Measurements from ENCODE around the gene KCNMB2. TPM values are rescaled to one million over a fixed set of nuclear protein-coding genes. Genes with fewer than 3 reads are reported as not detected.
"Not testable (repeated sequence)": the region's sequence is repeated elsewhere in the genome, so short reads cannot be mapped to it uniquely, and the experiment has no call there.

Gene KCNMB2
- total RNA-seq, 1 donor from 2014 or later: not detected

GRCh38 chr3:178690571-178690970, 154.3 kb downstream of the KCNMB2 start:
- intact Hi-C loops (cut with micrococcal nuclease): no loop called here

GRCh38 chr3:178699364-178699763, 163.1 kb downstream of the KCNMB2 start:
- intact Hi-C loops (cut with micrococcal nuclease): no loop called here

DNA sequence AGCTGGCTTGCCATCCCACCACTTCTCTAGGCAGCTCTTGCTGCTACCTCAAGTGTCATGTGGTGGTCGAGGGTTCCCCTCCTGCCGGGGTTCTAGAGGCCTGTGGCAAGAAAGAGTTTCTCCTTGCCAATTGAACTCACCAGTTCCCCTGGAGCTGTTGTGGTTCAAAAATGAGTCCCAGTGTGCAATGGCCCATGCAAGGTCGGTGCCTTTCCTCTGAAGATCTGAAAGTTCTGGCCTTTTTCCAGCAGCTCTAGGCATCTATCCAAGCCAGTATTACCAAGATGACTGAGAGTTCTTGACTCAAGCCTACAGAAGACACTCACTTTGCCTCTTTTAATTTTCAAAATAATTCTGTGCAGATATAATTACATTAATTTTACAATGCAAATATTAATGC, 163.6 kb downstream of the KCNMB2 start:
- intact Hi-C loops (cut with micrococcal nuclease): no loop called here

GRCh38 chr3:178703268-178703975, 167.2 kb downstream of the KCNMB2 start:
- intact Hi-C loops (cut with micrococcal nuclease): no loop called here

GRCh38 chr3:178705925-178706324, 169.7 kb downstream of the KCNMB2 start:
- intact Hi-C loops (cut with micrococcal nuclease): no loop called here

GRCh38 chr3:178706411-178706810, 170.2 kb downstream of the KCNMB2 start:
- intact Hi-C loops (cut with micrococcal nuclease): no loop called here

GRCh38 chr3:178707311-178708031, 171.2 kb downstream of the KCNMB2 start:
- intact Hi-C loops (cut with micrococcal nuclease): no loop called here

DNA sequence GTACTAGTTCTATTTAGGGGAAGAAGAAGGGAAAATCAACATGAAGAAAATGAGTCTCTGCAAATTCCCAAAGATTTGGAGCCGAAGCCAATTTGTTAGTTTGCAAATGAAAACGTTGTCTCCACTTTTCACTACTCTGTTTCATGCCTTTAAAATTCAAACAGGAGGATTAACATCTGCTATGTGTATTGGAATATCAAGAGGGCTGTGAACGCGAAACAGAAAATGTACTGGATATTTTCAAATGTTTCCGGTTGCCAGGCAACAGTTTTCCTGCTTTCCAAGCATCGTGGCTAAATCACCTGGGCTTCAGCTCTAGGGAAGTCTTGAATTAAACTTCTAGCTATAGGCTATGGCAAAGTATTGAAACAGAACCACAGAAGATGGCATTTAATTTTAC, 172.8 kb downstream of the KCNMB2 start:
- intact Hi-C loops (cut with micrococcal nuclease): no loop called here

GRCh38 chr3:178711753-178712152, 175.5 kb downstream of the KCNMB2 start:
- intact Hi-C loops (cut with micrococcal nuclease): no loop called here

DNA sequence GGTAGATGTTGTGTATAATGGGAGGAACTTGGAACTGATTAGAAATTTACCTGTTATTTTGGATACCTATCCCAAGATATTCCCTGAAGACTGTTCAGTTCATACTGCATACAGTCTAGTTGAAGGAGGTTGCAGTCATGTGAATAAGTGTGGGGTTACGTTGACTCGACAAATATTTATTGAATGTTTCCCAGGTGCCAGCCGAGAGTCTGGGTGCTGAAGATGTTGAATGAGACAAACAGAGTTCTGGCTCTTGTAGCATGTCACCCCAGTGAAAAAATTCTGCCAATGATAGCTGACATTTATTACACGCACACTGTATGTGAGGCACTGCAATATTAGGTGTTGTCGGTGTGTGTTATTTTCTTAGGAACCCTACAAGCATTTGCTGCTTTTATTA, 176.0 kb downstream of the KCNMB2 start:
- intact Hi-C loops (cut with micrococcal nuclease): no loop called here

DNA sequence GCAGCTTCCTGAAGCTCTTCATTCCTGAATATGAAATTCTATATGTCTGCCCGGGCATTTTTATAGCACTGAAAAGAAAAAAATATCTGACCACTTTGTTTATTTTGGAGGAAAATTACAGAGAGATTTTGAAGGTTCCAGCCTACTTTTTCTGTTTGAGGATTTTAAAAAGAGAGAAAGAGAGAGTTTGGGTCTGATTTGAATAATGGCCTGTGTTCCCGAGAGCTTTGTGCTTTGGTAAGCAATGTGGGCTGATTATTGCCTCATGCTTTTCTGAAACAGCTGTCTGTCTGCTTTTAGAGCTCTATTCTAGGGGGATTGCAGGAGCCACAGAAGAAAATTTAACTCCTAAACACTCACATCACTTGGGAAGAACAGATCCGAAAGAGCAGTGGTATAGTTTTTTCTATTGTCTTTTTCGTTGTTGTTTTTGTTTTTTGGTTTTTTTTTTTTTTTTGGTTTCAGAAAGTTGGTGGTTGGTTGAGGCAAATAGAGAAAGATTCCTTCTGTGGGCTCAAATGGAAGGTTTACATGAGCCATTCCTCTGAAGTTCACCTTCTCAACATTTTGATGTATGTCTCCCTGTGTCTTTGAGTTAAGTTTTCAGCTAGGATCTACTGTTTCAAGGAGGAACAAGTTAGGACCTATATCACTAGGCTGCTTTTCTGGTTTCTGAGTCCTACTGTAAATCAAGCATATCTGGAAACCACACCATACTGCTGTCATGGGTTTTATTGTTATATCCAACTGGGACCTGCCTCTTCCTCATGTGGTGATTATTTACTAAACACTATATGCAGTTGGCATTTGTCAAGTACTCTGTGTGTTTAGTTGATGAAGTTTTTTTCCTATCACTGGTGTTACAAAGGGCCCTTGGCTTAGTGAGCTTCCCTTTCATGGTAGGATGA, 178.9 kb downstream of the KCNMB2 start:
- intact Hi-C loops (cut with micrococcal nuclease): no loop called here

DNA sequence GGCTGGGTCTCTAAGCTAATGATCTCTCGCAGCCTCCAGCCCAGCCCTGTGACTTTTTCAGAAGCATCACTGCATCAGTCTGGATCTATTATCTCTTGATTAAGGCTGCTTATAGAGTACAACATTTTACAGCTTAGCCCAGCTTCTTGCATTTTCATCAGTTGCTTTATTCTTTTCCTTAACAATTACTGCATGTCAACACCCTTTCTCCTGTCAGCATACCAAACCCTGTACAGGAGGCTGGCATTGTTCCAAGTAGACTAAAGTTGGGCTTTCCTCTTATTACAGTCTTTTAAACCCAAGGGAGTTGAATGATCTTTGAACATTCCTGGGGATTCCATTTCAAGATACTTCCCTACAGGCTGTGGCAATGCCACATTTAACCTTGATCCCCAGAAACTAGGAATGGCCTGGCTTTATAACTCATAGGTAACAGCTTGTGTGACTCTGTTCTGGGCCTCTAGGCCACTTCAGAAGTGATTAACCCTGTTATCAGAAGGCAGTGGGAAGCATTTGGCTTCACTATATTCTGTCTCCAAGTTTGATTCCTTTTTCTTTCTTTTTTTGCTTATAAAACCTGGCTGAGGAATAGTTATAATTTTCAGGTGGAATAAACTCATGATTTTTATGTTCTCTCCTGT, 182.9 kb downstream of the KCNMB2 start:
- intact Hi-C loops (cut with micrococcal nuclease): no loop called here

DNA sequence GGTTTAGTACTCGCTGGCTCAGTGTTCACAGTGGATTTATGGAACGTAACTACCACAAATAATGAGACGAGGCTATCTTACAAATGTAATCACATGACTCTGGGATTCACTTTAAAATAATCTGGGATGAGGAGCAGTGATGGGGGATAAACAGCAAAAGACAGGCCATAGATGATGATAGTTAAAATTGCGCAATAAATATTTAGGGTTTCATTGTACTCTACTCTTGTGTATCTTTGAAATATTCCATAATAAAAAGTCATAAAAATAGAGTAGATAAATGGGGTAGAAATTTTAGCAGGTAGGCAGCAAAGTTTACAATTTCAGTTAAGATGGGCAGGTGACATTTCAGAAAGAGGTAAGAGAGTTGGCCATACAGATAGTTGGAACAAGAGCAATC, 196.6 kb downstream of the KCNMB2 start:
- intact Hi-C loops (cut with micrococcal nuclease): no loop called here

DNA sequence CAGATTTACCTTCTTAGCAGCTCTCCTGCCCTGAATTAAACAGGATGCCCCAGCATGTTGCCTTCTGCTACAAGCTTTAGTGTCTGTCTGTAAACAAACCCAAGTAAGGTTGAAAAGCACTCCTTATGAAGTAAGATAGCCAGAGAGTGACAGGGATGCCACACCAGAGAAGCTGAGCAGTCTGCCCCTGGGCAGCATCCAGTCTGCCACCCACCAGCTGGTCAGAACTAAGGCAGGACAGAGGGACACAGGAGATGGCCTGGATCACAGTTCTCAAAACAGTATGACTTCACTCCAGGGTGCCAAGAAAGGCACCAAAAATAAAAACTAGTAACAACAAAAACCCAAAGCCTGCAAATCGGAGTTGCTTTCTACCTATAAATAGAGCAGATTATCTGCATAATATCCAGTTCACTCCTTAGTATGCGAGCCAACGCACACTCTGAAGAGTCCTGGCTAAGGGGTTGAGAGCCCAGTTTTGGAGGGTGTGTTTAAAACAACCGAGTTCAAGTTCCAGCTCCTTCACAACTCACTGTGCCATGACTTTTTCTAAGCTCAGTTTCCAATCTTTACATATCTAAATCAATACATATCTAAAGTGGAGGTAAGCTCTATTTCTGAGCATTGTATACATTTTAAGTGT, 198.9 kb downstream of the KCNMB2 start:
- intact Hi-C loops (cut with micrococcal nuclease): no loop called here

GRCh38 chr3:178736300-178736699, 200.1 kb downstream of the KCNMB2 start:
- intact Hi-C loops (cut with micrococcal nuclease): no loop called here

DNA sequence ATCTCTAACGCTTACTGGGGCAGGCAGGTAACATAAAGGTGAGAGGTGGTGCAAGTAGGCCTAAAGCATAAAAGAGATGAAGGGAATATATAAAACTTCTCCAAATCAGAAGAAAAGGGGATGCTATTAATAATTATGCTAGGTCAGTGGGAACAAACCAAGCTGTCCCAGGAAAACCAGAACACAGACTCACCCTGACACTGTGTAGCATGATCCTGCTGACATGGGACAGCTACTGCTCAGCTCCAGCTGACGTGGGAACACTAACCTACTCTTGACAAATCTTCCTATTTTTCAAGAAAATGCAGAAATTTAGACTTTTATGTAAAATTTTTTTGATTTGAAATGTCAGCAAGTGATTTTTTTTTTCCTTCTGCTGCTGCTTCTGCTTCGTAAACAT, 203.5 kb downstream of the KCNMB2 start:
- intact Hi-C loops (cut with micrococcal nuclease): no loop called here

- intact Hi-C loops (cut with micrococcal nuclease): no loop called here
These were observed 204.8 kb downstream of the KCNMB2 start for GRCh38 chr3:178741020-178741419.

DNA sequence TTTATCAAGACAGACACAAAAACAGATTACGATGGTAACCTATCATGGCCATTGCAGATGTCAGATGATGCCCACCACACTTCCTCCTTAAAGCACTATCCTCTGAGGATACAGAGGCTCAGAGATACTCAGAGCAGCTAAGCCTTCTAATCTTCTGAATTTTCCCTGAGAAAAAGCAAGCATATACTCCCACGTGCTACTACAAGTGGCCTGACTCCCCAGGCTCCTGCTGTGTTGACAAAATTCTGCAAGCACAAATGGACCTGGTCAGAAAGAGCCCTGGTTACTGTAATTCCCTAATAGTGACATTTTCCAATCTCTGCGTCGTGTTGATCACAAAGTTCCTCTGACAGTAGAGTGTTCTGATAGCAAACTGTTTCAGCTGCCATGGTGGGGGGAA, 207.1 kb downstream of the KCNMB2 start:
- intact Hi-C loops (cut with micrococcal nuclease): no loop called here

DNA sequence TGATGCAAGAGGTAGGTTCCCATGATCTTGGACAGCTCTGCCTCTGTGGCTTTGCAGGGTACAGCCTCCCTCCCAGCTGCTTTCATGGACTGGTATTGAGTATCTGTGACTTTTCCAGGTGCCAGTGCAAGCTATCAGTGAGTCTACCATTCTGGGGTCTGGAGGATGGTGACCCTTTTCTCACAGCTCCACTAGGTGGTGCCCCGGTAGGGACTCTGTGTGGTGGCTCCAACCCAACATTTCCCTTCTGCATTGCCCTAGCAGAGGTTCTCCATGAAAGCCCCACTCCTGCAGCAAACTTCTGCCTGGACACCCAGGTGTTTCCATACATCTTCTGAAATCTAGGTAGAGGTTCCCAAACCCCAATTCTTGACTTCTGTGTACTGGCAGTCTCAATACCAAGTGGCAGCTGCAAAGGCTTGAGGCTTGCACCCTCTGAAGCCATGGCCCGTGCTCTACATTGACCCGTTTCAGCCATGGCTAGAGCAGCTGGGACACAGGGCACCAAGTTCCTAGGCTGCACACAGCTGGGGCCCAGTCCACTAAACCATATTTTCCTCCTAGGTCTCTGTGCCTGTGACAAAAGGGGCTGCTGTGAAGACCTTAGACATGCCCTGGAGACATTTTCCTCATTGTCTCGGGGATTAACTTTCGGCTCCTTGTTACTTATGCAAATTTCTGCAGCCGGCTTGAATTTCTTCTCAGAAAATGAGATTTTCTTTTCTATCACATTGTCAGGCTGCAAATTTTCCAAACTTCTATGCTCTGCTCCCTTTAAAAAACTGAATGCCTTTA, 209.8 kb downstream of the KCNMB2 start:
- intact Hi-C loops (cut with micrococcal nuclease): not testable (repeated sequence)

DNA sequence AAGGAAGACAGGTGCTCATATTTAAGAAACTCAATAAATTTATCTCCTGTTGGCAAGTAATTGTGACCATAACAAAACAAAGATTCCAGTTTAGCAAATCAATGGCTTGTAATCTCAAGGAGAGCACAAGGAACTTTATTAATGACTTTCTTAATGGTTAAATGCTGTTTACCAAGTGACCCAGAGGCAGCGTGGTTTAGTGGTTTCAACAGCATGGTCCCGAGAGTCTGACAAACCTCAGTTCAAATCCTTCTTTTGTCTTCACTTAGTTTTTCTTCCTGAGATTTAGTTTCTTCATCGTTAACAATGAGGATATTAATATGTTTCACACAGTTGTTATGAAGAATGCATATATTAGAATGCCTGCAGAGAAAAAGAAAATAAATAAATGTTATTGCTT, 212.6 kb downstream of the KCNMB2 start:
- intact Hi-C loops (cut with micrococcal nuclease): no loop called here

Data from T-helper 2 cell treated with Interferon-gamma antibody and Interleukin-4, amounts not matched to agents 100 ng/mL and 5 ng/mL, for 36 hours (primary cell).